ENCODE data around the gene COX20. TPM values are rescaled to one million over a fixed set of nuclear protein-coding genes. Genes with fewer than 3 reads are reported as not detected.

The COX20 gene
- total and polyA plus RNA-seq, 2 of the 4 experiments (the other 2 are of a cell fraction), result 13.3 to 27.0 TPM

DNA sequence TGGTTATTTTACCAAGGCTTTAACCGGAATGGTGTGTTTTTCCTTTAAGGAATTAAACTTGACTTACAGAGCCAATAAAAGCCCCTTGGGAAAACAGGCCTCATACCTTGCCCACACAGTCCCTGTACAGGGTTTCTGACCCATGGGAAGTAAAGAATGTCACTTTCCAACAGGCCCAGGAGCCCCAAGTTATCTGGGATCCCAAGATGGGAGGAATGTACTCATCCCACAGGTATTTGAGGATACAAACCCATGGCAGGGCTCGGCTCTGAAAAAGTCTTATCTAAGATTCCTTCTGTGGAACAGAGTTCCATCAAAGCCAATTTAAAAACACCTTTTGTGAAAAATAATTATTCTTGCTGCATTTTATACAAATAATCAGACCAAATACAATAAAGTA is 15.3 kb upstream of the COX20 start:
- no TSS peak for BruUV-seq (replicated peaks)
- Histone ChIP-seq H4K5ac (ENCODE audit: low read depth, low read length) (no peak overlapping the region), H3K4me2 (ENCODE audit: low read depth, low read length) (no peak overlapping the region), H2BK120ac (ENCODE audit: low read depth, low read length) (no peak overlapping the region), H3K9me1 (ENCODE audit: insufficient read depth, low read length) (no peaks in the 10 kb centered on the region), H3K4me3 (ENCODE audit: insufficient read depth, low read depth, low read length) (no peak overlapping the region), H4K91ac (ENCODE audit: insufficient read depth, low read depth, low read length) (no peak overlapping the region), H3K18ac (ENCODE audit: low read depth, low read length) (no peak overlapping the region), H3K36me3 (ENCODE audit: control insufficient read depth, insufficient read depth, low read length) (no peaks in the 10 kb centered on the region), H3K79me1 (ENCODE audit: low read depth in 1 of 2, low read length in 2 of 2) (no peaks in the 10 kb centered on the region), H3K56ac (ENCODE audit: extremely low read depth, insufficient read depth, low read length) (no peak overlapping the region), H2AFZ (replicated peaks; ENCODE audit: low read length, poor library complexity) (no peak overlapping the region), H2BK15ac (ENCODE audit: low read depth, low read length) (no peak overlapping the region), H4K8ac (ENCODE audit: low read depth in 2 of 2, low read length in 2 of 2) (no peak overlapping the region), H2BK20ac (ENCODE audit: low read depth, low read length) (no peak overlapping the region), H3K23ac (ENCODE audit: low read depth, low read length) (no peak overlapping the region), H3K27ac (ENCODE audit: insufficient read depth, low read length) (no peak overlapping the region), H3K4me1 (ENCODE audit: control insufficient read depth, insufficient read depth, low read length) (no peaks in the 10 kb centered on the region), H3K14ac (replicated peaks; ENCODE audit: low read depth, low read length) (no peak overlapping the region), H3K9ac (ENCODE audit: low read depth, low read length) (no peak overlapping the region), H2BK5ac (ENCODE audit: low read depth, low read length, poor library complexity, severe bottlenecking) (no peak overlapping the region), H3K9me3 (ENCODE audit: control insufficient read depth, insufficient read depth, low read length) (no peaks in the 10 kb centered on the region), H3K27me3 (ENCODE audit: control insufficient read depth, insufficient read depth, low read length) (no peaks in the 10 kb centered on the region; the same call in 1 of the 2 replicates), H4K20me1 (ENCODE audit: insufficient read depth, low read length) (no peaks in the 10 kb centered on the region), H2AK5ac (ENCODE audit: low read depth, low read length) (no peak overlapping the region), H3K4ac (ENCODE audit: low read depth, low read length) (no peak overlapping the region), H2AK9ac (replicated peaks; ENCODE audit: low read depth, low read length, poor library complexity) (no peak overlapping the region)
- ChIA-PET POLR2A (ENCODE audit: unreplicated experiment) (no interaction called here), CTCF (no interaction called here)
- in situ Hi-C loops (cut with MboI; ENCODE audit: low sequenced_read_pairs), result no loop called here
- WGBS, 2 experiments (ENCODE audit: extremely low coverage in 2 of 2, insufficient read length in 1 of 2), result 100% methylated on average over 1 of the region's 2 CpGs; no CpG with 5 or more reads in 1 of the 2 experiments
- DNase-seq, result no peak
- intact Hi-C loops (cut with micrococcal nuclease), result no loop called here
- dilution Hi-C loops (cut with HindIII; ENCODE audit: low sequenced_read_pairs, unreplicated experiment), result no loop called here
- TF ChIP-seq MAFK (IDR thresholded peaks at IDR 0.05; ENCODE audit: low read depth, low read length) (no peak), POLR2A (IDR thresholded peaks at IDR 0.05; ENCODE audit: low read depth, low read length) (no peak), FOS (IDR thresholded peaks at IDR 0.05; ENCODE audit: low read depth, low read length) (no peak), MAZ (IDR thresholded peaks at IDR 0.05; ENCODE audit: borderline replicate concordance, low read depth, low read length) (no peak), CEBPB (IDR thresholded peaks at IDR 0.05; ENCODE audit: low read depth, low read length) (no peak), RFX5 (IDR thresholded peaks at IDR 0.05; ENCODE audit: low read depth, low read length) (no peak), RAD21 (IDR thresholded peaks at IDR 0.05; ENCODE audit: low read length) (no peak), USF2 (IDR thresholded peaks at IDR 0.05; ENCODE audit: low read depth, low read length) (no peak), BHLHE40 (IDR thresholded peaks at IDR 0.05; ENCODE audit: low read depth, low read length) (no peak), CTCF (conservative IDR thresholded peaks at IDR 0.05; ENCODE audit: low read depth, low read length) (no peak), MXI1 (IDR thresholded peaks at IDR 0.05; ENCODE audit: borderline replicate concordance, low read depth, low read length) (no peak), RCOR1 (IDR thresholded peaks at IDR 0.05; ENCODE audit: insufficient replicate concordance, low read length) (no peak), NFE2L2 (IDR thresholded peaks at IDR 0.05; ENCODE audit: low read depth, low read length) (no peak), CHD1 (IDR thresholded peaks at IDR 0.05; ENCODE audit: low read depth, low read length) (no peak)
- TF ChIP-seq, protein P1, sequence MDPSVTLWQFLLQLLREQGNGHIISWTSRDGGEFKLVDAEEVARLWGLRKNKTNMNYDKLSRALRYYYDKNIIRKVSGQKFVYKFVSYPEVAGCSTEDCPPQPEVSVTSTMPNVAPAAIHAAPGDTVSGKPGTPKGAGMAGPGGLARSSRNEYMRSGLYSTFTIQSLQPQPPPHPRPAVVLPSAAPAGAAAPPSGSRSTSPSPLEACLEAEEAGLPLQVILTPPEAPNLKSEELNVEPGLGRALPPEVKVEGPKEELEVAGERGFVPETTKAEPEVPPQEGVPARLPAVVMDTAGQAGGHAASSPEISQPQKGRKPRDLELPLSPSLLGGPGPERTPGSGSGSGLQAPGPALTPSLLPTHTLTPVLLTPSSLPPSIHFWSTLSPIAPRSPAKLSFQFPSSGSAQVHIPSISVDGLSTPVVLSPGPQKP (IDR thresholded peaks at IDR 0.05; ENCODE audit: borderline replicate concordance, low read depth, low read length), result no peak
- no peak for ATAC-seq (ENCODE audit: low read depth)

All from IMR-90 (cell line).